Measurements from ENCODE around the gene CKM. TPM values are rescaled to one million over a fixed set of nuclear protein-coding genes. Genes with fewer than 3 reads are reported as not detected.

The CKM gene
- total RNA-seq, 3 donors from 2014 or later = not detected

DNA sequence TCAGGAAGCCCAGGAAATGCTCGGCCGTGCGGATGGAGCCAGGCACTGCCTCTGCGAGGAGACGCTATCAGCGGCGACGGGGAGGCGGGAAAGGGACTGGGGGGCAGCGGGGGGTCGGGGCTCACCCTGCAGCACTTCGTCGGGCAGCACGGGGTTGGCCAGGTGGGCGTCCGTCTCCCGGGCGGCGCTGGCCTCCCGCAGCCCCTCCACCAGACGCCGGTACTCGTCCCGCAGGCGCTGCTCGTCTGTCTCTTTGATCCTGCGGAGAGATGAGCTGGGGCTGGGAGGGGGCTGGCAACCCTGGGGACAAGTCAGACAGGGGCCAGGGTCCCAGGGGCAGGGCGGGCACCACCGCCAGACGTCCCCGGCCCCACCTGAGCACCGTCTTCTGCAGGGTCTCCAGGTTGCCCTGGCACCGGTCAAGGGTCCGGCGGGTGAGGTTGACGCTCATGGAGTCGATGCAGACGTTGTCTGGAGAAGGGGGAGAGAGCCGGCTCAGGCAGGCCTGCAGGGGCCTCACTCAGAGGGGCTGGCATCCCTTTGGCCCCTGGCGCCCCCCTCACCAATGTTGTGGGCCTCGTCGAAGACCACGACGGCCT lies 41.3 kb upstream of the CKM start:
- no peaks in the 10 kb centered on the region for H3K4me1 ChIP-seq
- no peaks in the 10 kb centered on the region for H3K9me3 ChIP-seq
- H3K27ac ChIP-seq = no peak overlapping the region
- H3K36me3 ChIP-seq = no peaks in the 10 kb centered on the region
- TF ChIP-seq POLR2A (IDR thresholded peaks at IDR 0.05) = no peak
- TF ChIP-seq POLR2AphosphoS5 (IDR thresholded peaks at IDR 0.05) = no peak
- TF ChIP-seq, protein P1, sequence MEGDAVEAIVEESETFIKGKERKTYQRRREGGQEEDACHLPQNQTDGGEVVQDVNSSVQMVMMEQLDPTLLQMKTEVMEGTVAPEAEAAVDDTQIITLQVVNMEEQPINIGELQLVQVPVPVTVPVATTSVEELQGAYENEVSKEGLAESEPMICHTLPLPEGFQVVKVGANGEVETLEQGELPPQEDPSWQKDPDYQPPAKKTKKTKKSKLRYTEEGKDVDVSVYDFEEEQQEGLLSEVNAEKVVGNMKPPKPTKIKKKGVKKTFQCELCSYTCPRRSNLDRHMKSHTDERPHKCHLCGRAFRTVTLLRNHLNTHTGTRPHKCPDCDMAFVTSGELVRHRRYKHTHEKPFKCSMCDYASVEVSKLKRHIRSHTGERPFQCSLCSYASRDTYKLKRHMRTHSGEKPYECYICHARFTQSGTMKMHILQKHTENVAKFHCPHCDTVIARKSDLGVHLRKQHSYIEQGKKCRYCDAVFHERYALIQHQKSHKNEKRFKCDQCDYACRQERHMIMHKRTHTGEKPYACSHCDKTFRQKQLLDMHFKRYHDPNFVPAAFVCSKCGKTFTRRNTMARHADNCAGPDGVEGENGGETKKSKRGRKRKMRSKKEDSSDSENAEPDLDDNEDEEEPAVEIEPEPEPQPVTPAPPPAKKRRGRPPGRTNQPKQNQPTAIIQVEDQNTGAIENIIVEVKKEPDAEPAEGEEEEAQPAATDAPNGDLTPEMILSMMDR (IDR thresholded peaks at IDR 0.05) = no peak
- no peak overlapping the region for H3K4me3 ChIP-seq
- intact Hi-C loops (cut with DNase I; ENCODE audit: low total_unique reads) = no loop called here
- DNase-seq (ENCODE audit: low spot score in 2 of 2) = no peak
- H3K27me3 ChIP-seq = no peaks in the 10 kb centered on the region

DNA sequence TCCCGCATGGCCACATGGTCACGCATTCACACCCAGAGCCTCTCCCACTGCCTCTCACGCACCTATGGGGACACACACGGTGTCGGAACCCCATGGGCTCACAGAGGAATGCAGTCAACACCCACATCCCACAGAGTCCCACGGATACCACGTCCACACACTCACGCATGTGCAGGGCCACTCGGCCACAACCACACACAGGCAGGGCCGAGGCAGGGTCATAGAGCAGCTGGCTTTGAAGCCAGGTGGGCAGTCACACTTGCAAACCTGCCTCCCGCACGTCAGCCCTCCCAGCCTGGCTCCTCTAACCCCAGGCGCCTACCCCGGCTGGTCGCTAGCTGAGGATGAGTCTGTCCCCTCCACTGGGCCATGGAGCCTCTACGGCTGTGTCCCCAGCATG lies 39.6 kb upstream of the CKM start:
- H3K36me3 ChIP-seq = no peaks in the 10 kb centered on the region
- intact Hi-C loops (cut with DNase I; ENCODE audit: low total_unique reads) = no loop called here
- H3K27me3 ChIP-seq = no peaks in the 10 kb centered on the region
- H3K9me3 ChIP-seq = no peaks in the 10 kb centered on the region
- TF ChIP-seq, protein P1 (IDR thresholded peaks at IDR 0.05) = no peak
- TF ChIP-seq POLR2AphosphoS5 (IDR thresholded peaks at IDR 0.05) (no peak), POLR2A (IDR thresholded peaks at IDR 0.05) (no peak)
- H3K4me3 ChIP-seq = no peak overlapping the region
- no peaks in the 10 kb centered on the region for H3K4me1 ChIP-seq
- H3K27ac ChIP-seq = no peak overlapping the region
- DNase-seq (ENCODE audit: low spot score in 2 of 2) = no peak

DNA sequence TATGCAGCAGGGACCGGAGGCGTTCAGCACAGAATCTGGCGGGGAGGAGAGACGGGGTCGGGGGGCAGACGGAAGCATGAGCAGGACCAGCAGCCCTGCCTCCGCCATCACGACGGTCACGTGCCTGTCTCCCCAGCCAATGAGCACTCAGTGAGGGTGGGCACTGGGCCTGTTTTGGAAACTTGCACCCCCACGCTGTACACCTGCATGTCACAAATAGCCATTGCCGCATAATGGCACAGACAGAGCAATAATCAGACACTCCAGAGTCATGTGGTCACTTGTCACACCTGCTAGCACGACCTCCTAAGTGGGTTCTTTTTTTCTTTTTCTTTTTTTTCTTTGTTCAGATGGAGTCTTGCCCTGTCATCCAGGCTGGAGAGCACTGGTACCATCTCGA lies 38.9 kb upstream of the CKM start:
- DNase-seq (ENCODE audit: low spot score in 2 of 2) = no peak
- no peak overlapping the region for H3K27ac ChIP-seq
- H3K27me3 ChIP-seq = no peaks in the 10 kb centered on the region
- no peak overlapping the region for H3K4me3 ChIP-seq
- no peaks in the 10 kb centered on the region for H3K36me3 ChIP-seq
- intact Hi-C loops (cut with DNase I; ENCODE audit: low total_unique reads) = no loop called here
- H3K9me3 ChIP-seq = no peaks in the 10 kb centered on the region
- H3K4me1 ChIP-seq = no peaks in the 10 kb centered on the region
- TF ChIP-seq, protein P1 (IDR thresholded peaks at IDR 0.05) = no peak
- TF ChIP-seq POLR2AphosphoS5 (IDR thresholded peaks at IDR 0.05) = no peak
- TF ChIP-seq POLR2A (IDR thresholded peaks at IDR 0.05) = no peak

DNA sequence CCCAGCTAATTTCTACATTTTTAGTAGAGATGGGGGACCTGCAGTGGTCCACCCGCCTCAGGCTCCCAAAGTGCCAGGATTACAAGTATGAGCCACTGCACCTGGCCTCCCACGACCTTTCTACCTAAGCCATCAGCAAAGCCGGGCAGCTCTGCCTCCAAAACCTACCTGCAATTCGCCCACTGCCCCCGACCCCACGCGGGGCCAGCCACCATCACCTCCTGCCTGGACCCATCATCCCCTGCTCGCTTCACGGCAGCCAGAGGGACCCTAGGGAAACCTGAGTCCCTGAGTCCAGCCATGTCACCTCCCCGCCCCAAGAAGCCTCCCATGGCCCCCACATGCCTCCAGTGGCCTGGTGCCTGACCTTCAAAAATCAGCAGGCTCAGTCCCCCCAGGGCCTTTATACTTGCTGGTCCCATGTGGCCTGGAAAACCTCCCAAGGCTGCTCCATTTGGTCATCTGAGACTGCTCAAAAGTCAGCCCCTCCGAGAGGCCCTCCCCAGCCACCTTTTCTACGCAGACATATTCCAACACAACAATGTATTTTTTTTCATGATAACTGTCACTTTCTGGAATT lies 35.6 kb upstream of the CKM start:
- Histone ChIP-seq H3K4me3 (no peak overlapping the region), H3K9me3 (no peaks in the 10 kb centered on the region), H3K27me3 (no peaks in the 10 kb centered on the region), H3K4me1 (no peaks in the 10 kb centered on the region), H3K27ac (no peak overlapping the region), H3K36me3 (no peaks in the 10 kb centered on the region)
- TF ChIP-seq, protein P1 (IDR thresholded peaks at IDR 0.05) = no peak
- TF ChIP-seq POLR2AphosphoS5 (IDR thresholded peaks at IDR 0.05) (no peak), POLR2A (IDR thresholded peaks at IDR 0.05) (no peak)
- DNase-seq (ENCODE audit: low spot score in 2 of 2) = no peak
- intact Hi-C loops (cut with DNase I; ENCODE audit: low total_unique reads) = no loop called here

DNA sequence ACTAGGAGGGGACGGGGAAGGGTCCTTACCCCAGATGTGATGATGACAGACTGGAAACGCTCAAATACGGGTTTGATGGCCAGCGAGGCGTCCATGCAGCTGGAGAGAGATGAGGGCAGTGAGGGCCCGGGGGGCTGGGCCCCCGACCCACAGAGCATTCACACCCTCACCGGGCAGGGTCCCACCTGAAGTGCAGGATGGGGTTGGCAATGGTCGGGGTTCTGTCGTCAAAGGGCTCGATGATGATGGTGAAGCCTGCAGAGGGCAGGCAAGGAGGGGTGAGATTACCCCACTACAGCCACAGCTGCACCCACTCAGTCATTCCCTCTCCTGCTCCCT lies 34.7 kb upstream of the CKM start:
- H3K36me3 ChIP-seq = no peaks in the 10 kb centered on the region
- H3K4me1 ChIP-seq = no peaks in the 10 kb centered on the region
- DNase-seq (ENCODE audit: low spot score in 2 of 2) = no peak
- no peak overlapping the region for H3K4me3 ChIP-seq
- TF ChIP-seq, protein P1 (IDR thresholded peaks at IDR 0.05) = no peak
- no peak for TF ChIP-seq POLR2A (IDR thresholded peaks at IDR 0.05)
- TF ChIP-seq POLR2AphosphoS5 (IDR thresholded peaks at IDR 0.05) = no peak
- no peak overlapping the region for H3K27ac ChIP-seq
- H3K9me3 ChIP-seq = no peaks in the 10 kb centered on the region
- intact Hi-C loops (cut with DNase I; ENCODE audit: low total_unique reads) = no loop called here
- H3K27me3 ChIP-seq = no peaks in the 10 kb centered on the region
